Endothelial cell (in vitro differentiated cells): ENCODE results near the gene GPR39. TPM values are rescaled to one million over a fixed set of nuclear protein-coding genes. Genes with fewer than 3 reads are reported as not detected.

Experiments used
- DNase-seq: peaks from one replicate; pipeline ENCODE4 v3.0.0; 2021; ENCODE audit warnings: low spot score
- H3K27ac Mint-ChIP-seq: one replicate; pipeline ENCODE4 v1.8.0; 2021; ENCODE audit warnings: mixed read lengths, inconsistent platforms; ENCODE audit not compliant: unreplicated experiment
- H3K27me3 Mint-ChIP-seq: one replicate; pipeline ENCODE4 v1.8.0; 2021; ENCODE audit warnings: mild to moderate bottlenecking, moderate library complexity, mixed read lengths, inconsistent platforms; ENCODE audit not compliant: unreplicated experiment
- H3K36me3 Mint-ChIP-seq: one replicate; pipeline ENCODE4 v1.8.0; 2021; ENCODE audit warnings: mild to moderate bottlenecking, low read depth, mixed read lengths, inconsistent platforms; ENCODE audit not compliant: unreplicated experiment
- H3K4me1 Mint-ChIP-seq: one replicate; pipeline ENCODE4 v1.8.0; 2021; ENCODE audit warnings: mild to moderate bottlenecking, mixed read lengths, inconsistent platforms; ENCODE audit not compliant: unreplicated experiment
- H3K4me3 Mint-ChIP-seq: one replicate; pipeline ENCODE4 v1.8.0; 2021; ENCODE audit warnings: mild to moderate bottlenecking, mixed read lengths, inconsistent platforms; ENCODE audit not compliant: unreplicated experiment
- H3K9me3 Mint-ChIP-seq: one replicate; pipeline ENCODE4 v1.8.0; 2021; ENCODE audit warnings: mixed read lengths, inconsistent platforms; ENCODE audit not compliant: unreplicated experiment
- CTCF ChIP-seq: fragments of 200-600 bp; sonication (generic); IDR thresholded peaks from one replicate; pipeline ENCODE4 v1.5.0; 2021; ENCODE audit warnings: antibody characterized with exemption; ENCODE audit not compliant: unreplicated experiment
- total RNA-seq: library from RNA; stranded (reverse); fragmentation: NEBNext Ultra II Directional; extraction: Animal tissue kit (Norgen Biotek cat#: 25700); gene quantifications from one replicate; pipeline ENCODE4 v1.2.1, GENCODE V29; 2021; ENCODE audit not compliant: unreplicated experiment

The GPR39 gene
- total RNA-seq, 1 donor from 2014 or later = 0.62 TPM

- no peak for DNase-seq
- no peaks in the 10 kb centered on the region for H3K9me3 Mint-ChIP-seq
- H3K4me3 Mint-ChIP-seq = no peak overlapping the region
- no peaks in the 10 kb centered on the region for H3K4me1 Mint-ChIP-seq
- H3K36me3 Mint-ChIP-seq = no peaks in the 10 kb centered on the region
- TF ChIP-seq CTCF = no peak
- no peak overlapping the region for H3K27ac Mint-ChIP-seq
- H3K27me3 Mint-ChIP-seq = no peaks in the 10 kb centered on the region
Observed at GRCh38 chr2:132407784-132408183, 8.8 kb upstream of the GPR39 start.

- Mint-ChIP-seq H3K27ac (no peak overlapping the region), H3K36me3 (no peaks in the 10 kb centered on the region), H3K4me3 (no peak overlapping the region), H3K27me3 (no peaks in the 10 kb centered on the region), H3K4me1 (no peaks in the 10 kb centered on the region), H3K9me3 (no peaks in the 10 kb centered on the region)
- TF ChIP-seq CTCF = no peak
- no peak for DNase-seq
Observed at GRCh38 chr2:132412021-132412420, 4.6 kb upstream of the GPR39 start.

GRCh38 chr2:132414081-132414480 lies 2.5 kb upstream of the GPR39 start:
- H3K27me3 Mint-ChIP-seq = no peaks in the 10 kb centered on the region
- H3K36me3 Mint-ChIP-seq = no peaks in the 10 kb centered on the region
- no peak for TF ChIP-seq CTCF
- no peak for DNase-seq
- no peaks in the 10 kb centered on the region for H3K4me1 Mint-ChIP-seq
- H3K4me3 Mint-ChIP-seq = no peak overlapping the region
- H3K9me3 Mint-ChIP-seq = no peaks in the 10 kb centered on the region
- H3K27ac Mint-ChIP-seq = no peak overlapping the region

GRCh38 chr2:132415256-132415914 lies 1.2 kb upstream of the GPR39 start:
- H3K27ac Mint-ChIP-seq = no peak overlapping the region
- no peaks in the 10 kb centered on the region for H3K36me3 Mint-ChIP-seq
- no peak overlapping the region for H3K4me3 Mint-ChIP-seq
- no peaks in the 10 kb centered on the region for H3K4me1 Mint-ChIP-seq
- H3K9me3 Mint-ChIP-seq = no peaks in the 10 kb centered on the region
- H3K27me3 Mint-ChIP-seq = no peaks in the 10 kb centered on the region
- DNase-seq = no peak
- TF ChIP-seq CTCF = no peak

- Mint-ChIP-seq H3K4me3 (peak overlapping the region; percentile 70), H3K36me3 (no peaks in the 10 kb centered on the region), H3K27me3 (no peaks in the 10 kb centered on the region), H3K4me1 (no peaks in the 10 kb centered on the region), H3K27ac (no peak overlapping the region), H3K9me3 (no peaks in the 10 kb centered on the region)
- DNase-seq = peak; percentile 45
- TF ChIP-seq CTCF = no peak
Observed at GRCh38 chr2:132415915-132416722, 486 bp upstream of the GPR39 start.
